ENCODE results near the gene C6orf120.

The C6orf120 gene

GRCh38 chr6:169700296-169700695 is 1.6 kb upstream of the C6orf120 start:
- DNase-seq (ENCODE audit: low spot score in 2 of 2) (no peak), ATAC-seq (ENCODE audit: low read depth) (no peak)
- Mint-ChIP-seq H3K36me3 (peaks cover 6% of the 10 kb centered on the region), H3K4me1 (peaks cover 26% of the 10 kb centered on the region), H3K27me3 (no peaks in the 10 kb centered on the region), H3K9me3 (peaks cover 1% of the 10 kb centered on the region), H3K4me3 (peak overlapping the region; percentile 24), H3K27ac (no peak overlapping the region)

DNA sequence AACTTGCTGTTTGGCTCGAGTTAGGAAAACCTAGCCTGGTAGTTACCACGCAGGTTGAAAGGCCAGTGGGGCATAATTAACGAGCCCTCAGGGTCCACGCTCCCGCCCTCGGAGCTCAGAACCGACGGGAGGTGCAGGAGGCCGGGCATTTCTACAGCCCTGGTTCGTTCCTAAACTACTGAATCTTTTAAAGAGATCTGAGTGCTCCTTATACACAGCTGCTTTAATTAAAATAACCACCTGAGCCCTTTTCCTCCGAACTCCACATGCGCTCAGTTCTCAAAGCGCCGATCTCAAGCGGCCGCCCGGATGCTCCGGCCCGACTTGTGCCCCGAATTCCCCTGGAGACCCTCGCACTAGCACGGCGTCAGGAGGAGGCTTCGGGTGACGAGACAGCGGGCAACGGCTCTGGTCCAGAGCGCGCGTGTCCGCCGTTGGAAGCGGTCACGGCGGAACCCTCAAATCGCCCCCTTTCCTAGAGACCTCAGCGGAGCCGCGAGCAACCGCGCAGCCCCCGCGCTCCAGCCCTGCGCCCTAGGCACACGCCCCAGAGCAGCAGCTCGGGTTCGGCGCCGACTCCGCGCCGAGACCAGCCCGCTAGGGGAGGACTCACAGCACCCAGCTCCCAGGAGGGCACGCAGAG is 494 bp upstream of the C6orf120 start:
- Mint-ChIP-seq H3K27ac (peak overlapping the region; percentile 91), H3K27me3 (no peaks in the 10 kb centered on the region), H3K4me1 (peaks cover 31% of the 10 kb centered on the region), H3K36me3 (peaks cover 4% of the 10 kb centered on the region), H3K9me3 (no peaks in the 10 kb centered on the region), H3K4me3 (peak overlapping the region; percentile 88)
- DNase-seq (ENCODE audit: low spot score in 2 of 2) (no peak), ATAC-seq (ENCODE audit: low read depth) (peak; percentile 6)

DNA sequence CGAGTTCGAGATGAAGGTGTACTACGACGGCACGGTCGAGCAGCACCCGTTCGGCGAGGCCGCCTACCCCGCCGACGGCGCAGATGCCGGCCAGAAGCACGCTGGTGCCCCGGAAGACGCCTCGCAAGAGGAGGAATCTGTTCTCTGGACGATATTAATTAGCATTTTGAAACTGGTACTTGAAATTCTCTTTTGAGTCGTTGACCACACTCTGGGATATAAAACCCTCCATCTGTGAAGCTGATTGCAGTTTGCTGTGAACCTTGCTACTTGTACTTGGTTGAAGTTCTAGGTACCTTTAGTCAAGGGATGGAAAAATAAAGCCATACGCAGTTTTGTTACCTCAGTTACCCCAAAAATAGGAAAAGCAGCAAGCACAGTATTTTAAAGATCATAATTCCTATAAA is 917 bp downstream of the C6orf120 start:
- Mint-ChIP-seq H3K4me1 (peaks cover 38% of the 10 kb centered on the region), H3K9me3 (no peaks in the 10 kb centered on the region), H3K4me3 (peak overlapping the region; percentile 88), H3K27me3 (no peaks in the 10 kb centered on the region), H3K36me3 (peaks cover 3% of the 10 kb centered on the region), H3K27ac (peak overlapping the region; percentile 91)
- ATAC-seq (ENCODE audit: low read depth) (peak; percentile 1), DNase-seq (ENCODE audit: low spot score in 2 of 2) (no peak)

DNA sequence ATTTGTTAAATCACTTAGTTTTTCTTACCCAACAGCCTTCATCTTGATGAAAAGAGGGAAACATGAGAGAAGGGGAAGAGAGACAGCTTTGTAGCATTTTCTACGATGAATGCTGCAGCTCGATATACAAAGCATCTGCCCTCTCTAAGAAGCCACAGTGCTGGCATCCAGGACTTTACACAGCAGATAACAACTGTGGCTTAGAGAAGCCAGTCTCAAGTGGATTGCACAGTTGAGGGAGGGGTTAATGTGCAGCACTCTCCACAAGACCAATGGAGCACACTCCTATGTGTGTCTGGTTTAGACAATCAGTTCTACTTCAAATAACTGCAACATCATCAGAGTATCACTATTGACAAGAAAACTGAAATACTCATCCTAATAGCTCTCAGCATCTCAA is 5.8 kb downstream of the C6orf120 start:
- Mint-ChIP-seq H3K4me1 (peaks cover 27% of the 10 kb centered on the region), H3K4me3 (no peak overlapping the region), H3K36me3 (peaks cover 5% of the 10 kb centered on the region), H3K9me3 (no peaks in the 10 kb centered on the region), H3K27me3 (no peaks in the 10 kb centered on the region), H3K27ac (no peak overlapping the region)
- no peak for DNase-seq (ENCODE audit: low spot score in 2 of 2)
- ATAC-seq (ENCODE audit: low read depth), result no peak

DNA sequence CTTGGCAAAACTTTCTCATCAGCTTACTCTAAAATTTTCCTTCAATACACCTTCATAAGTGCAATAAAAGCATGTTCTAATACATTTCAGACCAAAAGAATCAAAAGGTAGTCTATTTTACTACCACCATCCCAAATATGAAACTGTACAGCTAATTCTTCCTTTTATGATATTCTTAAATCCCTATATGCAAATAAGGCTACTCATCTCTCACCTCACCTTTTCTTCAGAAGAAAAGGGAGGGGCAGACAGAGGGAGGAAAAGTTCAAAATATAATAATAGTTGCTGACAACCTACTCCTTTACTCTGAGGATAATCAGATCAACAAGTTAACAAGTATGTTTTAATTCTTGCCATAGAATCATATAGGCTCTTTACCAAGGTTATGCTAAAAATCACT is 7.4 kb downstream of the C6orf120 start:
- no peaks in the 10 kb centered on the region for H3K27me3 Mint-ChIP-seq
- ATAC-seq (ENCODE audit: low read depth) (no peak), DNase-seq (ENCODE audit: low spot score in 2 of 2) (no peak)
- H3K9me3 Mint-ChIP-seq, result no peaks in the 10 kb centered on the region
- peaks cover 5% of the 10 kb centered on the region for H3K36me3 Mint-ChIP-seq
- H3K4me3 Mint-ChIP-seq, result no peak overlapping the region
- H3K27ac Mint-ChIP-seq, result no peak overlapping the region
- H3K4me1 Mint-ChIP-seq, result peaks cover 21% of the 10 kb centered on the region

DNA sequence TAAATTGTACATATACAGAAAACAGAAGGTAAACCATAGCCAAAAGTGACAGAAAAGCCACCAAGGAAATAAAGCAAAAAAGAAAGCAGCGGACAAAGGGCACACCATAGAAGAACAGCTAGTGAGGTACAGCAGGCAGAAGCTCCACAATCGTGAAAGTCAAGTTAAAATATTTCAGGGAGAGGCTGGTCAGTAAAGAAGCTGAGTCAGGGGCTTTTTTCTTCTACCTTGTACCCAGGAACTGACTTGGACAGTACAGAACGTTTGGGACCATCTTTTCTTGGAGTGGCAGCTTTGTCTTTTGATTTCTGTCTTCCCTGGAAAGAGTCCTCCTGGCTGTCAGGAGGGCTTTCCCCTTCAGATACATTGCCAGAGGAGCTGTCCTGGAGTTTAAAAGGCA is 8.1 kb downstream of the C6orf120 start:
- no peak for DNase-seq (ENCODE audit: low spot score in 2 of 2)
- peaks cover 5% of the 10 kb centered on the region for H3K36me3 Mint-ChIP-seq

GRCh38 chr6:169714178-169714577 is 12.3 kb downstream of the C6orf120 start:
- Mint-ChIP-seq H3K36me3 (peaks cover 9% of the 10 kb centered on the region), H3K9me3 (no peaks in the 10 kb centered on the region)

More for the DNA sequence above, 8.1 kb downstream of the C6orf120 start:
- Mint-ChIP-seq H3K9me3 (no peaks in the 10 kb centered on the region), H3K4me3 (no peak overlapping the region), H3K4me1 (peaks cover 17% of the 10 kb centered on the region), H3K27ac (no peak overlapping the region), H3K27me3 (no peaks in the 10 kb centered on the region)
- no peak for ATAC-seq (ENCODE audit: low read depth)

GRCh38 chr6:169714595-169714994 is 12.7 kb downstream of the C6orf120 start:
- H3K36me3 Mint-ChIP-seq, result peaks cover 9% of the 10 kb centered on the region

More at GRCh38 chr6:169714178-169714577, 12.3 kb downstream of the C6orf120 start:
- H3K4me3 Mint-ChIP-seq, result no peak overlapping the region
- DNase-seq (ENCODE audit: low spot score in 2 of 2), result no peak
- no peak for ATAC-seq (ENCODE audit: low read depth)
- H3K27me3 Mint-ChIP-seq, result no peaks in the 10 kb centered on the region
- peaks cover under 1% of the 10 kb centered on the region for H3K4me1 Mint-ChIP-seq
- H3K27ac Mint-ChIP-seq, result no peak overlapping the region

GRCh38 chr6:169719117-169719516 is 17.2 kb downstream of the C6orf120 start:
- no peak overlapping the region for H3K27ac Mint-ChIP-seq
- DNase-seq (ENCODE audit: low spot score in 2 of 2) (no peak), ATAC-seq (ENCODE audit: low read depth) (no peak)
- H3K9me3 Mint-ChIP-seq, result no peaks in the 10 kb centered on the region
- H3K4me1 Mint-ChIP-seq, result peaks cover 10% of the 10 kb centered on the region
- peaks cover 6% of the 10 kb centered on the region for H3K36me3 Mint-ChIP-seq
- no peaks in the 10 kb centered on the region for H3K27me3 Mint-ChIP-seq
- no peak overlapping the region for H3K4me3 Mint-ChIP-seq

More at GRCh38 chr6:169714595-169714994, 12.7 kb downstream of the C6orf120 start:
- DNase-seq (ENCODE audit: low spot score in 2 of 2) (no peak), ATAC-seq (ENCODE audit: low read depth) (no peak)
- Mint-ChIP-seq H3K4me1 (no peaks in the 10 kb centered on the region), H3K4me3 (no peak overlapping the region), H3K27me3 (no peaks in the 10 kb centered on the region), H3K27ac (no peak overlapping the region), H3K9me3 (no peaks in the 10 kb centered on the region)

- Mint-ChIP-seq H3K36me3 (peaks cover 6% of the 10 kb centered on the region), H3K27me3 (no peaks in the 10 kb centered on the region), H3K27ac (no peak overlapping the region), H3K4me1 (peaks cover 10% of the 10 kb centered on the region), H3K9me3 (no peaks in the 10 kb centered on the region), H3K4me3 (no peak overlapping the region)
- DNase-seq (ENCODE audit: low spot score in 2 of 2), result no peak
- no peak for ATAC-seq (ENCODE audit: low read depth)
These were observed 18.4 kb downstream of the C6orf120 start for GRCh38 chr6:169720207-169720855.

DNA sequence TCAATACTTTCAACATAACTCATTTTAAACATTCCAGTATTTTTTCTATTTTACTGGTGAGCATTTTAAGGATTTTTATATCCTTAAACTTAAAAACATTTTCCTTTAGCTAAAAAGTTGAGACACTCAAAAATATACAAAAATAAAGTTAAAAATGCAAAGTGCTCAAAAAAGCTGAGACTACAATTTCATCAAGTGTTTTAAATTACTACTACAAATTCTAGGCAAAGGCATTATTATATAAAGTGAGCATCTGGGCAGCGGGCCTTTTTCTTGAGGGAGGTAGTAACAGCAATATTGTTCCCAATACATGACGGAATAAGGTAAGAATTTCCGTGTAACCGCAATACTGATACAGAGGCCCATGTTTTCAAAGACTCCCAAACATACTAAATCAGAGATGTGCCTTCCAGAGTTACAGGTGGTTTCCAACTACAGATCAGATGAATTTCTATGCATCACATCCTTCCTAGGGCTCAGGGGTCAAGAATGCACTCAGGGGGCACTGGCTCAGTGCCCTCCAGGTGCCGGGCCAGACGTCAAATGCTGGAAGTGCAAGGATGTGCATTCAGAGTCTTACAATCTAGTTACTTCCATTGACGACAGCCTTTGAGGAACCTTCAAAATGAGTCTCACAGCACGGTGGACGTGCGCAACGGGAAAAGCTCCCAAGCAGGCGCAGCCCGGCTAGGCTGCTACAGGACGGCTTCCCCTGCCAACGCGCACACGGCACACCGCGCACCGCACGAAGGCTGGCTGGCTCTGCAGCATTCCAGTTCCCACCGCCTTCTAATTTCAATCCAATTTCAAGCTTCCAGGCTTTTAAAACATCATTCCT is 20.7 kb downstream of the C6orf120 start:
- H3K9me3 Mint-ChIP-seq, result no peaks in the 10 kb centered on the region
- ATAC-seq (ENCODE audit: low read depth) (peak; percentile 4), DNase-seq (ENCODE audit: low spot score in 2 of 2) (peak in 1 of 2 donors; percentile 20)
- H3K36me3 Mint-ChIP-seq, result peaks cover 1% of the 10 kb centered on the region
- peak overlapping the region; percentile 99 for H3K4me3 Mint-ChIP-seq
- peaks cover 10% of the 10 kb centered on the region for H3K4me1 Mint-ChIP-seq
- peak overlapping the region; percentile 94 for H3K27ac Mint-ChIP-seq
- H3K27me3 Mint-ChIP-seq, result no peaks in the 10 kb centered on the region

- H3K4me1 Mint-ChIP-seq, result peaks cover 10% of the 10 kb centered on the region
- H3K36me3 Mint-ChIP-seq, result no peaks in the 10 kb centered on the region
- H3K27ac Mint-ChIP-seq, result peak overlapping the region; percentile 94
- H3K4me3 Mint-ChIP-seq, result peak overlapping the region; percentile 99
- ATAC-seq (ENCODE audit: low read depth), result peak; percentile 49
- H3K9me3 Mint-ChIP-seq, result no peaks in the 10 kb centered on the region
- peak; percentile 60 to 75 for DNase-seq (ENCODE audit: low spot score in 2 of 2)
- H3K27me3 Mint-ChIP-seq, result no peaks in the 10 kb centered on the region
These were observed 21.4 kb downstream of the C6orf120 start for GRCh38 chr6:169723200-169723909.

- H3K27ac Mint-ChIP-seq, result no peak overlapping the region
- H3K4me3 Mint-ChIP-seq, result peak overlapping the region; percentile 65
- H3K36me3 Mint-ChIP-seq, result no peaks in the 10 kb centered on the region
- peak; percentile 49 for ATAC-seq (ENCODE audit: low read depth)
- peaks cover 10% of the 10 kb centered on the region for H3K4me1 Mint-ChIP-seq
- peak; percentile 38 to 55 for DNase-seq (ENCODE audit: low spot score in 2 of 2)
- H3K9me3 Mint-ChIP-seq, result no peaks in the 10 kb centered on the region
- H3K27me3 Mint-ChIP-seq, result no peaks in the 10 kb centered on the region
These were observed 22.1 kb downstream of the C6orf120 start for GRCh38 chr6:169723991-169724493.
